GM18861 (cell line): ENCODE data around the gene RIN3.

Experiments
- ATAC-seq: cut with Tn5 transposase; IDR thresholded peaks from one replicate; pipeline ENCODE4 v1.9.1; 2021; ENCODE audit not compliant: unreplicated experiment

Gene RIN3

GRCh38 chr14:92484132-92484823 is 29.3 kb upstream of the RIN3 start:
- ATAC-seq, result no peak

DNA sequence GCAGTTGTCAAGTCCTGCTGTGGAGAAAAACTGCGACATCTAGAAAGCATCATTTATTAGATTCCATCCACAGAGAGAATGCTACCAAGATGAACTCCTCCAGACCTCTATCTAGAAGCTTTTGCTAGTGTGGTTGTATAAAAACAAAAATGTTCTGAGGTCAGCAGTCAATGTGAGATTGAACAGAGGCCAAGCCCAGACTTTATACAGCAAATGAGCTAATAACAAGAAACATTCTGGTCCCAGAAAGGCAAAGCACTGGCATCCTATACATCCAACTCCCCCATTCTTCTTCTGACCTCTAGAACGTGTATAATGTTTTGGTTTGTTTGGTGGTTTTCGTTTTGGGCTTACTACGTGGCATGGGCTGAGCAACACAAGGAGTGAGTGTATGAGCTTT is 26.7 kb upstream of the RIN3 start:
- ATAC-seq, result no peak

DNA sequence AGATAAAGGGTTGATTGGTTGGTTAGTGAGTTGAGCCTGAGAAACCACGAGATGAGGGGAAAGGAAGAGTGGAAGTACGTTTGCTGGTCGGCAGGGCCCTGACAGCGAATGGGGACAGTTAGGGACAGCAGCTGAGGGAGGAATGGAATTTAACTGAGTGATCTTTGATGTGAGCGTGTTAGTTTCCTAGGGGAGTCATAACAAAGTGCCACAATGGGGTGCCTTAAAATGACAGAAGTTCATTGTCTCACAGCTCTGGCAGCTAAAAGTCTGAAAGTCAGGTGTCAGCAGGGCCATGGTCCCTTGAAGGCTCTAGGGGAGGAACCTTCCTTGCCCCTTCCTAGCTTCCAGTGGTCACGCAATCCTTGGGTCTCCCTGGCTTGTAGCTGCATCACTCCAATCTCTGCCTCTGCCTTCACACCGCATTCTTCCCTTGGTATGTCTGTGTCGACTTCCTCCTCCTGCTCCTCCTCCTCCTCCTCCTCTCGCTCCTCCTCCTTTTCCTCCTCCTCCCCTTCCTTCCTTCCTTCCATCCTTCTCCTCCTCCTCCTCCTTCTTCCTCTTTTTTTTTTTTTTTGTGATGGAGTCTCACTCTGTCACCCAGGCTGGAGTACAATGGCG is 26.0 kb upstream of the RIN3 start:
- no peak for ATAC-seq

DNA sequence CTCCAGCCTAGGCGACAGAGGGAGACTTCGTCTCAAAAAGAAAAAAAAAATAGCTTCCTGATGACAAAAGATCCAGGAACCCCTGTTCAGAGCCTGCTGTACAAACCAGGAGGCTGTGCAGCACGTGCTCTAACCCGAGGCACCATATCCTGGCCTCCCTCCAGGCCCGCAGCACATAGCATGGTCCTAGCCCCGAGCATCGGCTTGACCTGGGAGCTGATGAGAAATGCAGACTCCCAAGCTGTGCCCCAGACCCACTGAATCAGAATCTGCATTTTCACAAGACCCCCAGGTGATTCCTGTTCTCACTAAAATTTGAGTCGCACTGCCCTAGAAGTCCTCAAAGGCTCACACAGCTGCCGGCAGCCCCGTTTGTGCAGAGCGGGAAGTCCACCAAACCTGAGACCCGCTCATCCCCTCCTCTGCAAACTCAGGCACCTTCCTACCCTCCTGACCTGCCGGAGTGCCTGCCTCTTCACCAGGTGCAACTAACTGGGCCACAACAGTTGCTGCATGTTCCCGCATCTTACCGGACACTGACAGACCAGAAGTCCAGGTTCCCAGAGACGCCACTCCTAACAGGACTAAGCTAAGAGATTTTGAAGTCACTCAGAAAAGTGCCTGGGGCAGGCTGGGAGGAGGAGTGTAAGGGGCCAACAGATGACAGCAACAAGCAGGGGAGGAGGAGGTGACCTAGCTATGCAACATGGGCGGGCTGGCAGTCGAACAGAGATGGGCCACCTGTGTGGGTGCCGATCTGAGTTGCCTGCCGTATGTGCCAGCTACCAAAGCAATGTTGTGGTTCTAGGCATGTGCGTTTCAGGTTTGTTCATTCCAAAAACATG is 24.0 kb upstream of the RIN3 start:
- no peak for ATAC-seq

DNA sequence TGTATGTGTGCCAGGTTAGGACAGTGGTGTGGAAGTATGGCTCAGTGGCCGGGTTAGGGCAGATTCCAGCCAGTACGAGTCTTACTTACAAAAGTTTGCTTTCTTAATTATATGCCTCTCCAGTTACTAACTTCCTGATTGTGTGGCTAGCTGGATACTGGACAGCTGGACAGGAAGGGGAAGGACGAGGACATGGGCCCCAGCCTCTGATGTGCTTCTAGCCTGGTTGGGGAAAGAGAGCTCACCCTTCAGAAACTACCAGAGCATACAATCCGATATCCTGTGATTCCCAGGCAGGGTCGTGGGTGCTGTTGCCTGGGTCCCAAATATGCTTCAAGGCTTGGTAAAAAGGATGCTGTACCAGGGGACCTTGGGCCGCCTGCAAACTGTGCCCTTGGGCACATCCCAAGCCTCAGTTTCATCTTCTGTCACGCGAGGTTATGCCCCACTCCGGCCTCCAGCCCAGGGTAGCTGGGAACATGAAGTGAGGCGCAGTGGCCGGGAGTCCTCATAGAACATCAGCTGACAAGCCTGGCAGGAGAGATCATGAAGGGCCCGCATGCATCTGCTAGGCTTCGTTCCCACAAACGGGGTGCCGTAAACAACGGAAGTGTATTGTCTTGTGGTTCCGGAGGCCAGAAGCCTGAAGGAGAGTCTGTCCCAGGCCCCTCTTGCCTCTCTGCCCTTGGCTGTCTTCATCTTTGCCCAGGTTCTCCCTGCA is 23.2 kb upstream of the RIN3 start:
- ATAC-seq, result no peak

DNA sequence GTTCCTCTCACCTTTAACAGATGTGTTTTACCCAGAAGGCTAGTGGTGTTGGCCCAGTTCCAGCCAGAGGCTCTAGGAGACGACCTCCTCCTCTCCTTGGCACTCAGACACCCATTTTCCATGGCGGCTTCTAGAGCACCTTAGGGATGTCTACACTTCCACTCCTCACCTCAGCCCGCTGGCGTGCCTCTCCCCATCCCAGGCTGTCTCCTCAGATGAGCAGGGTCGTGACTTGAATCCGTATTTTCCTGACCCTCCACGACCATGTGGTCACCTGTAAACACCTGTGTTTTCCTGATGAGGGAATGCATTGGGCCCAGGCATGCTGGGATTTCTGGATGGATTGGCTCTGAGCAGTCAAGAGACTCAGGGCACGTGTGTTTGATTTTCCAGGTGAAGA is 21.8 kb upstream of the RIN3 start:
- ATAC-seq, result no peak

- no peak for ATAC-seq
Observed at GRCh38 chr14:92492258-92492657, 21.3 kb upstream of the RIN3 start.

DNA sequence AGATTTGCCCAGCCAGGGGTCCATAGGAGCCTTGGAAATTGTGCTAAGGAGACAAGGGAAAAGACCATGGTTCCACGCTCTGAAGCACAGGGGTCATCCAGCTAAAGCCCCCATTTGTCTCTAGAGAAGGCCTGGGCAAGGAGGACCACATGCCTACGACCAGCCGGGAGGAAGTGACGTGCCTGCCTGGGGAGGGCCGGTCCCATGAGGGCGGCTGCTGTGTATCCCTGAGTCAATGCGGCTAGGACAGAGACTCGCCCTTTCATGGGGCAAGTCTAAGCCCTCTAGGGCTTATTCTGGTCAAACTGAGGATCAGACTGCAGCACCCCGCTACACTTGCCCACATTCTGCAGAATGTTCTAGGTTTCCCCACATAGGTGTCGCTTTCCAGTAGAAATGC is 20.6 kb upstream of the RIN3 start:
- no peak for ATAC-seq

GRCh38 chr14:92493492-92493891 is 20.1 kb upstream of the RIN3 start:
- ATAC-seq, result no peak

DNA sequence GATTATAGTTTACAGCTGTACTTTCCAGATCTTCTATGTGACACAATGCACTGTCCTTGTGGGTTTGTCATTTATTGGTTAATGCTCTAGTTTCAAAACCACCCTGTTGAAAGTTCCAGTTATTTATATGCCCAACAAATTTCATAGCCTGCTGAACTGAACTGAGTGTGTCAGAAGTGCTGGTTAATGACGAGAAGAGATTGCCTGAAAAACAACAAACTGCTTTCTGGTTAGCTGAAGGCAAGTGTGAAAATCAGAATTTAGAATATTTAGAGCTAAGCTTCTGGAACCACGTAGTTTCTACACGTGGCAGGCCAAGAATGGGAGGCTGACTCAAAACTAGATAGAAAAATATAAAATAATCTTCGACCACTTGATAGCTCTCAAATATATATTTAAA is 19.1 kb upstream of the RIN3 start:
- no peak for ATAC-seq

GRCh38 chr14:92495027-92495426 is 18.6 kb upstream of the RIN3 start:
- no peak for ATAC-seq

- no peak for ATAC-seq
Observed at GRCh38 chr14:92496191-92496857, 17.3 kb upstream of the RIN3 start.

DNA sequence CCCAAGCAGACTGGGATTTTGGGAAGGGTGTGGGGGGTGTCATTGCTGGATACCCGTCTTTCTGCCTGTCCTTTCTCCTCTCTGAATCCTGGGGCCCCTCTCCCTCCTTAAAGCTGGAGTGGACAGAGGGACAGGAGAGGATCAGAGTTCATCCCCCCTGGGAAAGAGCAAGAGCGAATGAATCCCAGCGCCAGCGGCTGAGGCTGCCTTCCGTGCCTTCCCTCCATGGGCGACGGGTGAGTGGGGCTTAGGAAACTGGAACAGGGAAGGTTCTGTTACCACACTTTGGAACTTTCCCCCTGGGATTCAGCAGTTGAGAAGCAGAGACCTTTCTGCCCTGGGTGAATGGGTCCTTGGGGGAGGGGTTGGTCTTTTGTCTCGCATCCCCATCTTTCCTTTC is 16.2 kb upstream of the RIN3 start:
- ATAC-seq, result no peak

- no peak for ATAC-seq
Observed at GRCh38 chr14:92499234-92499633, 14.3 kb upstream of the RIN3 start.

GRCh38 chr14:92500491-92500941 is 13.1 kb upstream of the RIN3 start:
- no peak for ATAC-seq

GRCh38 chr14:92501891-92502351 is 11.7 kb upstream of the RIN3 start:
- ATAC-seq, result no peak

DNA sequence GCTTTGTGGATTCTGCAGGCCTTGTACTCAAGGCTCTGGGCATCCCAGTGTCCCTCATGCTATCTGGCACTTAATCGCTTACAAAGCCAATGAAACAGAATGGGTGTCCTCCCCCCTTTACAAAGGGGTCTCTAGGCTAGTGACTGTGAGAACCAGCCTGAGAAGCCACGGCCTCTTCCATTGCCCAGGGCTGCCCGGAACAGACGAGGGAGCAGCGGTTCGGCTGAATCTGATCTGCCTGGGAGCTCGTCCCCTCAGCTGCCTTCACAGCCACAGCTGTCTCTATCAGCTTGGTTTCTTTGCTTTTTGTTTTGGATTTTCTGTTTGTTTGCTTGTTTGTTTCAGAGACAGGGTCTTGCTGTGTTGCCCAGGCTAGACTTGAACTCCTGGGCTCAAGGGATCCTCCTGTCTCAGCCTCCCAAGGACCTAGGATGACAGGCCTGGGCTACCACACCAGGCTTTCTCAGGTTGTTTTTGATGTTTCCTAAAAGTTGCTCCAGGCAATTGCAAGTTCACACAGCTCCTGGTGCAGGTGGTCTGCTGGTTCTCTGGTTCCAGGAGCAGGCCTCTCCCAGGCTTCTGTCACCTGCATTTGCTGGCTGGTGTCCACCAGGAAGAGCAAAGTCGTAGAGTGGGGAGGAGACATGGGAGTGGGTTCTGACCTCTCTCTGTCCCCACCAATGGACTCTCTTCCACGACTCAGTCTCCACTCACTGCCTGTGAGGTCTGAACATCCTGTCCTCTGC is 10.9 kb upstream of the RIN3 start:
- ATAC-seq, result no peak

GRCh38 chr14:92503756-92504491 is 9.7 kb upstream of the RIN3 start:
- ATAC-seq, result no peak

DNA sequence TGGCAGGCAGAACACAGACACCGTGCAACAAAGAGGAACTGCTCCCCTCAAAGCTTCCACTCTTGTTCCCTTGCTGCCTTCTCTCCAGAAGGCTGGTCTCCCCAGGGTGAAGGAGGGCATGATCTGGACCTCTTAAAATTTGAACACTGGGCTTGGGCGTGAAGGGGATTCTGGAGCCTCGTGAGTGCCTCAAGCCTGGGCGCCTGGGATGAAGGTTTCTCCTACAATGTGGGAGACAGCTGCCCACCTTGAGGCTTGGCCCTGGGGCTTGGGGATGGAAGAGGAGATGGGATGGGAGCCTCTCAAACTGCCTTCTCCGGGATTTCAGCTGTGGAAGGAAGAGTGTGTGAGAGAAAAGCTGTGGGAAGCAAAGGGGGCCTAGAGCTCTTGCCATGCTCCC is 7.8 kb upstream of the RIN3 start:
- ATAC-seq, result no peak
